HG03280 (cell line): Measurements from ENCODE around the gene TMCC1.

Experiments used
- ATAC-seq: cut with Tn5 transposase; IDR thresholded peaks from one replicate; pipeline ENCODE4 v1.9.1; 2021; ENCODE audit warnings: mild to moderate bottlenecking, moderate library complexity; ENCODE audit not compliant: unreplicated experiment

Gene TMCC1

DNA sequence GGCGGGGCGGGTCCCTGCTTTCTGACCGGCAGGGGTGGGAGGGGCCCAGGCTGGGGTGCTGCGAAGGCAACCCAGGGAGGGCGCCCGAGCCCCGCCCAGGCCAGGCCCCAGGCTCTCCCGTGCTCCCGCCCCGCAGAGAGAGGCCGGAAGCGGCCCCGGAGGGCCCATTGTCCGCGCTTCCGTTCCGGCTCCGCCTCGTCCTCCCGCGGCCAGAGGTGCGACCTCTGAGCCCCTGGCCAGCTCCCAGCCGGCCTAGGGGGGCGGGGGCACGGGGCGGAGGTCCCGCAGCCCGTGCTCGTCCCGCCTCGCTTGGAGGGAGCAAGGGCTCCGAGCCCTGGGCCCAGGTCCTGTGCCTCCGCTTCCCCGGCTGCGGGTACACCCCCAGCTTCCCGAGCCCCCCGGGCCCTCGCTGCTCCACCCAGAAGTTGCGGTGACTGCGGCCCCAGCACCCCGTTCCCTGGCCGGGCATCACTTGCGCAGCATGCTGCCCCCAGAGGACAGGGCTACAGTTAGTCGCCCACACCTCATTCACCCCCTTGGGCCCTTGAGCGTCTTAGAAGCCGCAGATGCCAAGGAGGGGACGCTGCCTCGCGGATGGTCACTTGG lies 266.7 kb downstream of the TMCC1 start:
- peak; percentile 89 for ATAC-seq

GRCh38 chr3:129625072-129625874 lies 268.2 kb downstream of the TMCC1 start:
- no peak for ATAC-seq

DNA sequence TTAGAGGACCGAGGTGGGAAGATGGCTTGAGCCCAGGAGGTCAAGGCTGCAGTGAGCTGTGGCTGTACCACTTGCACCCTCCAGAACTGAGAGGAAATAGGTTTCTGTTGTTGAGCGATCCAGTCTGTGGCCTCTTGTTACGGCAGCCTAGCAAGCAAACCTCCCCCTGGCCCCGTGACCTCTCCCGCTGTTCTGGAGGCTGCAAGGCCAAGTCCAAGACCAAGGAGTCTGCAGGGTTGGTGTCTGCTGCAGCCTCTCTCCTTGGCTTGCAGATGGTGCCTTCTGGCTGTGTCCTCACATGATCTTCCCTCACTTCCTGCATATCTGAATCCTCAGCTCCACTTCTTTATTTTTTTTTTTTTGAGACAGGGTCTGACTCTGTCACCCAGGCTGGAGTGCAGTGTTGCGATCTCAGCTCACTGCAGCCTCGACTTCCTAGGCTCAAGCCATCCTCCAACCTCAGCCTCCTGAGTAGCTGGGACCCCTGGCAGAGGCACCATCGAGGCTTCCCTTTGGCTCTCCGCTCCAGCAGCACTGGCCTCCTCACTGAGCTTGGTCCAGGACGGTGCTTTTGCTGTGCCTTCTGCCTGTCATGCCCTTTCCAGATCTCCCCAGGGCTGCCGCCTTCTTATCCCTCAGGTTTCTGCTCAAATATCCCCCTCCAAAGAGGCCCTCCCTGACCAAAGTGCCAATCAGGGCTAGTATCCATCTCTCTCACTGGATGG lies 269.0 kb downstream of the TMCC1 start:
- no peak for ATAC-seq

- ATAC-seq = no peak
Observed at GRCh38 chr3:129623447-129624118, 269.9 kb downstream of the TMCC1 start.

DNA sequence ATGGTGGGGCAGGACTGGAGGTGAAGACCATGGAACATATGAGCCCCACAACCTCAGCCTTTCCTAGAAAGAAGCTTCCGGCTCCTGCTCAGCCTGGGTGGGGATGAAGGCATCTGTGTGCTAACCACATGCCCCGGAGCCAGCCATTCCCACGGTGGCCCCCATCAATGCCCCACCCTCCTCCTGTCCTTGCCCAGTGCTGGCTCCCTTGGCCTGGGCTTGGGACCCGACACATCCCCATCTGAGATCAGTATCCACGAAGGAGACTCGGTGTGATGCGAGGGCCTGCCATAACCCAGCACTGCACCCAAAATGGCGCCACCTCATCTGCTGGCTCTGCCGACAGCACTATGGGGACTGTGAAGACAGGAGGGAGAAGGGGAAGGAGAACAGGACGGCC lies 270.6 kb downstream of the TMCC1 start:
- ATAC-seq = no peak

GRCh38 chr3:129622226-129622874 lies 271.2 kb downstream of the TMCC1 start:
- no peak for ATAC-seq

DNA sequence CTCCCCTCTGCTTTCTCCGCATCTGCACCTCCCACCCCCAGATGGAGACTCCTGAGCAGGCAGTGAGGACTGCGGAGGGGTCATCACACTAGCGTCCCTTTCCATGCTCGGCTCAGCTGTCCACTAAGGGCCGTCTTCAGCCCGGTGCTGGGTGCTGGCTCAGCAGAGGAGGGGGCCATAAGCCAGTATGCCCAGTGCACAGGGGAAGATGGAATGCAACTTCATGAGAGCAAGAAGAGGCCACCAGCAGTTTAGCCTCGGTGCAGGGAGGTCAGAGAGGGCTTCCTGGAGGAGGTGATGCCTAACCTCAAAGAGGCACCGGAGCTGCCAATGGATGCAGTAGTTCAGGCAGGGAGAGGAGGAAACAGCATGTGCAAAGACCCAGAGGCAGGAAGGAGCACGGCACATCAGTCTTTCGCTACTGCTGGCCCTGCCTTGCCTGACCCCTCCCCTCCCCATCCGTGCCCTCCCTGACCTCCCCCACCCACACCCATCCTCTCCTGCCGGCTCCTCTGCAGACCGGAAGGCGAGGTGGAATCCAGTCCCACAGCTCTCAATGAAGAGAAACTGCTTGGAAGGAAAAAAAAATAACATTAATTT lies 271.8 kb downstream of the TMCC1 start:
- ATAC-seq = no peak

DNA sequence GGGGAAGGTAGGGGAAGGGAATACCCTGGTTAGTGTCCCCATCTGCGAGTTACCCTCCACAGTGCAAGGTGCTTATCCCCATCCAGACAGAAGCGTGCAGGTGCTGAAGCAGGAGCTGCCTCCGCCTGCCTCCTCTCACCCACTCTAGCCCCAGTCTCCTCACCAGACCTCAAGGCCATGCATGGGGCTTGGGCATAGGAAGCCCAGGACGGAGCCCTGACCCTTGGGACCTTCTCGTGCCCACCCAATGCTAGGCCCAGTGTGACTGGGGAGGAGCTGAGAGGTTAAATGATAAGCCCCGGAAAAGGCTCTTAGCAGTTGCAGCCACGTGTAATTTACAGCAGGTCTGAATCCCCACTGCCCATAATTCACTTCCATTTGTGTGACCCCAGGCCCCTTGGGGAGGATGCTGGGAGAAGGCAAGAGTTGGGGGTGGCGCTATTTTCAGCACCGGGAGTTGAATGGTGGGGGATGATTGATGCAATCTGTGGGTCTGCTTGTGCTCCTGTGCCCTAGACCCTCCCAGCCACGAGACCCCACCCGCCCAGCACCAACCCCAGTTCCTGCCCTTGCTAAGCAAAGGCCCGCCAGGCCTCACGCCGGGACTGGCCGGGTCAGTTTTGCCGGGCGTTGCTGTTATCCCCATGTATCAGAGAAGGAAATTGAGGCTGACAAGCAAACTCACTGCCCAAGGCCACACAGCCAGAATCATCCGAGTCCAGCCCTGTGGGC lies 272.5 kb downstream of the TMCC1 start:
- ATAC-seq = no peak

DNA sequence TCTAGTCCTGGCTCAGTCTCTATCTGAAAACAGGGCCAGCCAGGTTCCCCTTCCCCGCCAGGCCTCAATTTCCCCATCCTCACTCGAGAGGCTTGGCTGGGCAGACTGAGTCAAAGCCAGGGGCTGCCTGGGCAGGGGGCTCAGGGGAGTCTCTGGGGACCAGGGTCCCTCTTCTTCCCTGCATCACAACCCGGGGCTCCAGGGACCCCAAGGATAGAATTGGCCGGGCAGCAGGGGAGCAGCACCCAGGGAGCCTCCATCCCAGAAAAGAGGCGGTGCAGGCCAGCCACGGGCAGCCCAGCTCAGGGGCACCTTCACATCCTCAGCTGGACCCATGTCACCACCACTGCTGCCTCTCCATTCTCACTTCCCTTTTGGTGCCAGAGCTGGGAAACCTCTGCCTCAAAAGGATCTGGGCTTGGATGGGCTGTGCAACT lies 273.8 kb downstream of the TMCC1 start:
- no peak for ATAC-seq

GRCh38 chr3:129618901-129619671 lies 274.4 kb downstream of the TMCC1 start:
- no peak for ATAC-seq

DNA sequence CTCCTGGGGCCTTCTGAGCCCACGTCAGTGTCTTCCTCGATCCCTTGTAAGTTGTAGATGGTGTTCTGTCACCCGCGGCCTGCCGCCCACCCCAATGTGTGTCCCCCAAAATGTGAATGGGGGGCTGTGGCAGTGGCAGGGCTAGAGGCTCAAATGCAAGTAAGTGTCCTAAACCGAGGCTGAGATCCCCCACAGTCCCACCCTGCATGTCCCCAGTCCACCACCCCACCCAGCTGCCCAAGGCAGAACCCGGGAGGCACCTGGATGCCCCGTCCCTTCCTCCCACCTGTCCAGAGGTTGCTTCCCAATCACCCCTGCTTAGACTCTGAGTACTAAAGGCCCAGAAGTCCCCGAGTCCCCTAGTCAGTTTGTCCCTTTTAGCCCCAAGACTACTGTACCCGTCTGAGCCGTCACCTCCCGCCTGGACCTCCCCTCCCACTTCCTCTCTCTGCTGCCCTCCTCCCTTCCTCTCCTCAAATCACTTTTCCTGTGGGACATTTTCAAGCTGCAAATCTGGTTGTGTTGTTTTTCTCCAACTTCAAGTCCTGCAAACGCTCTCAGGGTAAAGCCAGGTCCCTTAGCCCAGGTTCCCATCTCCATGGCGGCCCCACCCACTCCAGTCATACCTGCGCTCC lies 275.2 kb downstream of the TMCC1 start:
- no peak for ATAC-seq

DNA sequence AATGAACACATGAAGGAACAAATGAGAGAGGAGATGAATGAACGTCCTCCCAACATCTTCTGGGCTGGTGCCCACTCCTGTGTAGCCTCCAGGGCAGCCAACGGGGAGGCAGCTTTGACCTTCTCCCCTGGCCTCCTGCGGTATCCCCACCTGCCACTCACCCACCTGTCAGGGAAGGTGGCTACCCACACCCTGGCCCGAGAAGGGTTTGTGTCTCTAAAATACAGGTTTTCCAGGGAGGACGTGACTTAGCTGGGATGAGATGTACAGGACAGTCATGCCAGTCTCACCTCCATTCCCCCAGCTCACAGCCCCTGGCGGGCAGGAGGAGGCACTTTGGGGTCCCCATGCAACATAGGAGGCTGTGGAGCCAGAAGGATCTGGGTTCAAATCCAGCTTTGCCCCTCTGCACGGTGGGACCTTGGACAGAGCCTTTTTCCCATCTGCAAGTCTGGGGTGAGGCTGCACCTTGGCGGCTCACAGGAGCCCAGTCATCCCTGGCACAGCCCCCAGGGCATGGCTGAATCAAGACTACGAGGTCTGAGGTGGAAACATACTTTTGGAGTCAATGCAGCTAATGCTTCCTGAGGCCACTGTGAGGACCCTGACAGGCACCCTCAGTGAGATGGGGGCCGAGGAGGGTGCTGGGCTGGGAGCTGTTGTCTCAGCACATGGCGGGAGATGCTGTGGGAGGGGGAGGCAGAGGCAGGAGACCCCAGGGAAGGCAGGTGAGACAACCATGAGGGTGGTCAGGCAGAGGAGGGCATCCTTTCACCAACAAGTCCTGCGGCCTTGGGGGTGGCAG lies 275.9 kb downstream of the TMCC1 start:
- ATAC-seq = no peak

DNA sequence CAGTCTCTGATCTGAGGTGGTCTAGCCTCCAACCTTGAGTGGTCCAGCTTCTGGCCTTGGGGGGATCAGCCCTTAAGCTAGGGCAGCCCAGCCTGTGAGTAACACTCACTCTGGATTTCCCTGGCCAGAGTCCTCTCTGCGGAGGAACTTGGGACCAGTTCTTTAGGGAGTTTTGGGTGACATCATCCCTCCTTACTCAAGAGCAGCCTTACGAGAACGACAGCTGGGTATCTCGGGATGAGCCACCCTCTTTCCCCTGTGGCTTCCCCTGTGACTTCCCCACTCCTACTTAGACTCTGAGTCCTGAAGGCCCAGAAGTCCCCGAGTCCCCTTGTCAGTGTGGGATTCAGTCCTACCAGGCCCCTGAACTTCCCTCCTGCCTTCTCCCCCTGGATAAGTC lies 276.8 kb downstream of the TMCC1 start:
- ATAC-seq = no peak

DNA sequence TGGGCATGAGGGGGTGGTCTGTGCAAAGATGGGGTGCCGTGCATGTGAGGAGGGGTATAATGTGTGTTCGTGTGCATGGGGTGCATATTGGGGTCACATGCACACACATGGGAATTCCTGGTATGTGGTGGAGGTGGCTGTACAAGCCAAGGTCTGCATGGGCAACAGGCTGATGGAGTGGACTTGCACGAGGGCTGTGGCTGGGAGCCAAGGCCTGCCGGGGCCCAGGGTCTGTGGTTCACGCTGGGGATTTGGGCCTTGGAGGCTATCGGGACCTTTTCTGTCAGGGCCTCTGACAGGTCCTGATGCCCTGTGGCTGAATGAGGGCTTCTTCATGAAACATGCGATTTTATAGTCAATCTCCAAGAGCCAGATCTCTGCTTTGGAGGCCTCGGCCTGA lies 277.2 kb downstream of the TMCC1 start:
- ATAC-seq = no peak

- no peak for ATAC-seq
Observed at GRCh38 chr3:129615751-129616281, 277.7 kb downstream of the TMCC1 start.

DNA sequence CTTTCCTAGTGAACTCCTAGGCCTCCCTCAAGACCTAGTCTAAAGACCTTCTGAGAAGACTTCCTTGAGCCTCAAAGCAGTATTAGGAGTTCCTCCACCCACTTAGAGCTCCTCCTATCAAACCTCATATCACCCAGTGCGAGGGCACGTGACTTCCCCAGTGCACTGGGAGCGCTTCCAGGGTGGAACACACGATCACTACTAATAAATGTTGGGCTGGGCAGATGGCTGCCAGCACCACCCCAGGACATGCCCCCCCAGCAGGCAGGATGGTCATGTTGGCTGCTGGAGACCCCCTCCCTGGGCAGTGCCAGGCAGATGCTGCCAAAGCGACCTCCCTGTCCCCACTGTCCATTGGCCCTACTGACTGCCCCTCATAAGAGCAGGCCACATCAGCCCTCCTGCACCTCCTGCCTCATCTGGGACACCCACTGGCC lies 278.6 kb downstream of the TMCC1 start:
- ATAC-seq = no peak

DNA sequence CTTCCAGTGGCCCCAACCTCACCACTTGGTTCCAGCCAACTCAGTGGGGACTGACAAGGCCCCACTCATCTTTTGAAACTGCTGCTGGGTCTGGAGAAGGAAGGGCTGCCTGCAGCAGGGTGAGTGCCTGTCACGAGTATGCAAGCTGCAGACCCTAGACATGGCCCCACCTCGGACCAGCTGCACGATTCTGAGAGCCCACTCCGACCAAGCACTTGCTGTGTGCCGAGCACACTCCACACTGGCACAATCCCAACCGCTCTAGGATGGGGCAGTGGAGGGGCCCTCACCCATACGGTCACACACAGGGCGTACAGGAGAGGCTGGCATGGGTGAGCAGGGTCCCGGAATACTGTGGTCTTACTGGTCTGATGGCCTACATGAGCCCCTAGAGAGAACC lies 279.1 kb downstream of the TMCC1 start:
- no peak for ATAC-seq
